Ovary (tissue), 3 donors: ENCODE measurements around the gene TTC39B.

Experiments used
- CTCF ChIP-seq, 3 donors: fragments of 450-650 bp in 2 of 3; fragments of 200-600 bp in 1 of 3; IDR thresholded peaks; one replicate each; pipeline versions ENCODE4 v1.5.1 to v1.8.0; 2016 to 2022; ENCODE audit warnings: antibody characterized with exemption in 3 of 3, mild to moderate bottlenecking in 1 of 3
- EP300 ChIP-seq: sonication (generic); formaldehyde crosslinking; IDR thresholded peaks from one replicate; pipeline ENCODE4 v1.6.1; 2017; ENCODE audit warnings: antibody characterized with exemption
- POLR2A ChIP-seq: fragments of 450-650 bp; IDR thresholded peaks from one replicate; pipeline ENCODE4 v1.6.1; 2017; ENCODE audit warnings: antibody characterized with exemption, mild to moderate bottlenecking, moderate library complexity
- donor health status: DM: no; HTN: no; CAD: no.

- TF ChIP-seq CTCF (IDR thresholded peaks at IDR 0.05), result no peak
- no peak for TF ChIP-seq POLR2A
- no peak for TF ChIP-seq EP300
These were observed 6.8 kb downstream of the TTC39B start for GRCh38 chr9:15300218-15300617.
